ENCODE measurements around the gene OR51E2.
"Not testable (repeated sequence)": the region's sequence is repeated elsewhere in the genome, so short reads cannot be mapped to it uniquely, and the experiment has no call there.

Gene OR51E2

DNA sequence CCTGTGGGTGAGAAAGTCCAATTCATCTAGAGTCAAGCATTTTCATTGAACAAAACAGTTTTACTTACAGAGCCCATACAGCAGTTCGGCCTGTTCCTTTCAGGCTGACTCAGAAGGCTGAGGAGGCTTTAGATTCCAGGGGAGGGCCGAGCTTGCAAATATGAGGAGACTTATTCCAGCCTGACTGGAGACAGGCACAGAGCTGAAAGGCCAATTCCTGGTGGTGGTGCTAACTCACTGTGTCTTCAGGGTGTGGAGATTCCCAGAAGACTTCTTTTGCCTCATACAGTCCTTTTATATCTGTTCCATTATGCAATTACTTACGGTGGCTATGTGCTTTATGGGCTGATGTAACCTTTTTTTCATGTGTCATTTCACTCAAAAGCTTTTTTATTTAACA lies at the start of gene OR51E2:
Gene OR51E2 (minus strand): TSS at position 269 of the 400 bp plus-strand sequence. CDS start 15,142 bp downstream, outside the sequence.
- no peak for DNase-seq

- no peak for DNase-seq
Measured at GRCh38 chr11:4740735-4741134, 43.1 kb upstream of the OR51E2 start.

DNA sequence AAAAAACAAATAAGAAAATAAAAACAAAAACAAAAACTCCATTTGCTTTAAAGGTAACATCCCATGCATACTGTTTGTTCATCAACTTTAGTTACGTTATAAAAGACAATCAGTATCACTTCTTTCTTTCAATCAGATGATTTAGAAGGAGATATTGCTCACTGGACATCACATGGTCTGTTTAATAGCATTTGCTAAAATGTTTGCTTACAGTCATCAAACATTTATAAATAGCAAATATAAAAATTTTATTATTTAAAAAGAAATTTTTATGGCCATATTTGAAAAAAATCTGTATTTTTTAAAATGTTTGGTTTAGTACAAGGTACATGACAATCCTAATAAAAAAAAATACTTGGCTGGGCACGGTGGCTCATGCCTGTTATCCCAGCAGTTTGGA lies 29.5 kb upstream of the OR51E2 start:
- DNase-seq, result no peak

DNA sequence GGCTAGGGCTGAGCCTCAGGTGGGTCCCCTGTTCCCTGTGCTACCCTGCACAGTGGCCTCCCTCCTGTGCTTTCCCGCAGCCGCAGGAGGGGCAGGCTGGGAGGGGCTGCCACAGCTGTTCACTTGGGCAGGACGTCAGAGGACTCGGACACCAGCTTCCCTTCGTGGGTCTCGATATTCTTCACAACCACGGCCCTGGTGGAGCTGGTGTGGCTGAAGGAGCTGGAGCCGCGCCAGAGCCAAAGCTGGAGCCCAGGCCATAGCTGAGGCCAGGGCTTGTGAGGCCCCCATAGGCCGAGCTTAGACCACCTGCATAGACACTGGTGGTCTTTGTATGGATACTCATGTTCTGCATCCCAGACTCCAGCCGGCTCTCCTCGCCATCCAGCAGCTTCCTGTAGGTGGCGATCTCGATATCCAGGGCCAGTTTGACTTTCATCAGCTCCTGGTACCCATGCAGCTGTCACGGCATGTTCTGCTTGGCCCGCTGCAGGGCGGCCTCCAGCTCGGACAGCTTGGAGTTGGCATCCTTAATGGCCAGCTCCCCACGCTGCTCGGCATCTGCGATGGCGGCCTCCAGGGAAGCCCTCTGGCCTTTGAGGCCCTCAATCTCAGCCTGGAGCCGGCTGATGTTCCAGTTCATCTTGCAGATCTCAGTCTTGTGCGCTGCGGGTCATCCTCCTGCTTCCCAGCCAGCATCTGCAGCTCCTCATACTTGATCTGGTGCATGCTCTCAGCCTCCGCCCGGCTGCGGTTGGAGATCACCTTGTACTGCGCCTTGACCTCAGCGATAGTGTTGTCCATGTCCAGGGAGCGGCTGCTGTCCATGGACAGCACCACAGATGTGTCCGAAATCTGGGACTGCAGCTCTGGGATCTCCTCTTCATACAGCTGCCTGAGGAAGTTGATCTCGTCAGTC lies 25.2 kb upstream of the OR51E2 start:
- DNase-seq, result not testable (repeated sequence)

DNA sequence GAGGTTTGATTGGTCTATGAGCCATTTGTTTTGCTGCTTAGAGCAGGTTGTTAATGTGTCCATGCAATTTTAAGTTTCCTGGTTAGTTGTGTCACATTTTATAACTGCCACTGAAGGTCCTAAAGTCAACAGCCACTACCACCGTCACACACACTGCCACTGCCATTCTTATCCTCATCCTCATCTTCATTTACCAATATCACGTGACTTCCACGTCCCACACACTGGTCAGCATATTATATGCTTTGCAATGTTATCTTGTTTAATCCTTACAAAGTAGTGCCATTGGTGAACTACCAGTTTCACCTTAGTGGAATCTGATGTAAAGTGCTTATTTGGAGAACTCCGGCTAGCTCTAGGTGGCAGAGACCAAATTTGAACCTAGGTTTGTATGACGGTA lies 16.6 kb upstream of the OR51E2 start:
- DNase-seq, result no peak

- no peak for DNase-seq
Measured at GRCh38 chr11:4713241-4713640, 15.6 kb upstream of the OR51E2 start.

- no peak for DNase-seq
Measured at GRCh38 chr11:4704790-4705334, 7.2 kb upstream of the OR51E2 start.

DNA sequence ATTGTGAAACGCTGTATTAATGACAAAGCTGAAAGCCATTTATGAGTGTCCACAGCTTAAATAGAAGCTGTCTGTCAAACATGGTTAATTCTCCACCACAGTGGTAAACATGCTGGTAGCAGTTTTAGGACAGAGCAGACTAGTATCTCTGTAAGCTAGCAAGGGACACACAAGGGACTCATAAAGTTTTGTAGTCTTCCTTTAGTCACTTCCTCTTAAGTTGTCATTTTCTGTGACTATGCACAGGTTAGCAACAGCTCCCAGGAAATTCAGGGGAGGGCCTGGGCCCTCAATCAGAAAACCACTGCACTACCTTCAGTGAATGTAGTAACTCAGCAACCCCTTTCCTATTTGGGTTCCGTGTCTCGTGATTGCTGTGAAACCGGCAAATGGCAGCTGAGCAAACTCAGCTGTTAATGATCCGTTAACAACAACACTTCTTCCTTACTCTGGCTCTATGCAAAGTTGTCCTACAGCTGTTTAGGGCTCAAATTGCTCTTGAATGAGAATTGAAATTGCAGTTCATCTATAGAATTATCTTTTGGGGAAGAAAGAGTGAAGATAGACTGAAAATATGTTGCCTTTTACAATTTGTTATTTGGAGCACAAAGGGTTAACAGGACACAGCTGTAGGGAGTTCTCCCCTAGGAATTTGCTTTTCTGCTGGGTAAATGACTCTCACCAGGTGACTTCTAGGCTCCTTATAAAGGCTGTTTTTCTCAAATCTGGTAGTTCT lies 6.6 kb upstream of the OR51E2 start, which contains the start of gene MMP26:
Gene MMP26 (plus strand): TSS at position 731 of the 736 bp plus-strand sequence.
- no peak for DNase-seq

DNA sequence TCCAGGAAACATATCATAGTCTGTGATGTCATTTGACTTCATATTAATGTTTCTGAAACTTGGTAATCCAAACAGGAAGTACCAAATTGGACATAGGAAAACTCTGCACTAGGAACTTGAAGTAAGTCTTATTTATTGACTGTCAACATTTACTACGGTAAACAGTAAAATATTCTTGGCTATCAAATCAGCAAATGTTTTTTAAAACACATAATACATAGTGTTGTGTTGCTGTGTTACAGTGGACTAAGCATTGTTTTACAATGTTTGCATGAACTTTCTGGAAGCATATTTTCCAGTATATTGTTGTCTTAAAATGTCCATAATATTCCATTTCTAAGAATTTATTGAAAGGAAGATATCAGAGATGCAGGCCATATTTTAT lies 2.8 kb upstream of the OR51E2 start:
- DNase-seq, result no peak

DNA sequence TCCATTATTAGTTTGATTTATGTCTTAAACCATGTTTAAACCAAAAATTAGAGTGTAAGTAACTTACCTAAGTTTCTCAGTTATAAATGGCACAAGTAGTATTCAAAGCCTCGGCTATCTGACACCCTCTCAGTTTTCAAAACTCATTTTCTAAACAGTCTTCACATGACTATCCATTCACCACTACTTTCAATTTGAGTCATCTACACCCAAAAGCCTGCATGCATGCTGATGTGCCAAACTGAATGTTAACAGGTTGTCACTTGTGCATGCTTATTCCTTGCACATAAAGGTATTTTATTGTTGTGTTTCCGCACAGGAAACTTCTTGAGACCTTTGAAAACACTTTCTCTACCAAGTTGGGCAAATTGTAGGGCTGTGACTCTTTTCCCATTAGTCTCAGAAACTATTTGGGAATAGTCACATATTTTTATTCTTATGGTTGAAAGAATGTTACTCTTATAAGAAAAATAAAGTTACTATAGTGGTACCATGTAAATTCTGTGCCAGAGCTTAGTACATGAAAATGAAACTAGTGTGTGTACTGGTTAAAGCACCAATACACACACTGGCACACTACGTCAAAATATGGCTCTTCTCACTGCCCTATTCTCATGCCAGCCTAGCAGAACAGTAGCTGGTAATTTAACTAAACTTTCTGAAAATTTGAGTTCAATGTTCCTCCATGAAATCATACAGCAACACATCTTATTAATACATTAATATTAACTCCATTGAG lies 2.2 kb upstream of the OR51E2 start:
- DNase-seq, result no peak

- DNase-seq, result no peak
Measured at GRCh38 chr11:4695442-4695841, 2.2 kb downstream of the OR51E2 start.

GRCh38 chr11:4684631-4685285 lies 12.9 kb downstream of the OR51E2 start:
- no peak for DNase-seq

GRCh38 chr11:4682623-4683419 lies 14.8 kb downstream of the OR51E2 start:
- no peak for DNase-seq

GRCh38 chr11:4680341-4680740 lies 17.3 kb downstream of the OR51E2 start:
- DNase-seq, result no peak

DNA sequence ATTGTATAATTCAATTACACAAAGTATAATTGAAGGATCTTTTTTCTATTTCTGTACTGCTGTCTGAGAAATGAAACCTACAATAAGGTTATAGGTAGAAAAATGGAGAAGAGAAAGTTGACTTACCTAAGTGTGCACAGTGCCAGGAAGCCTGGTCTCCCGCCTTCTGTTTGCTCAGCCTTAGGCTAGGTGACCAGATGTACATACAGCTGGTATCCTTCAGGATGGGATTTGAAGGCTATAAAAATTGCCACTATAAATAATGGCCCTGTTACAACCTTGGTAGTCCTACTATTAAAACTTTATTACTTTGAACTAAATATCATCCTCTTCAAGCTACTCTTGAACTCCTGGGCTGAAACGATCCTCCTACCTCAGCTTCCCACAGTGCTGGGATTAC lies 19.7 kb downstream of the OR51E2 start:
- DNase-seq, result no peak

DNA sequence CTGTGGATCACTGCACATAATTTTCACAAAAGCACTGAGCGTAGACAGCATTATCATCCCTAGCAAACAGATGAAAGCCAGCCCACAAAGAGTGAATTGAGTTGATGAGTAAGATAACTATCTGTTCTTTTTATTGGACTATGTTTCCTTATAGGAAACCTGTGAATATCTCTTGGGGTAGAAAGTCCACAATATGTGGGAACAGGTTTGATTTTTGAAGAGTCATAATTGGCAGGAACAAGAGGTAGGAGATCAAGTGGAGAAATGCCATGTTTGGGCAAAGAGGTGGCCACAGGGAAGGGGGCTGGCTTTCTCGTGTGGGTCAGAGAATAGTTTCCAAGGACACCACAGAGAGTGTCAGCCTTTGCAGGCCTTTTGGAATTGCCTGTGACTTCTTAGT lies 23.9 kb downstream of the OR51E2 start:
- DNase-seq, result no peak

- DNase-seq, result no peak
Measured at GRCh38 chr11:4672470-4672869, 25.2 kb downstream of the OR51E2 start.

DNA sequence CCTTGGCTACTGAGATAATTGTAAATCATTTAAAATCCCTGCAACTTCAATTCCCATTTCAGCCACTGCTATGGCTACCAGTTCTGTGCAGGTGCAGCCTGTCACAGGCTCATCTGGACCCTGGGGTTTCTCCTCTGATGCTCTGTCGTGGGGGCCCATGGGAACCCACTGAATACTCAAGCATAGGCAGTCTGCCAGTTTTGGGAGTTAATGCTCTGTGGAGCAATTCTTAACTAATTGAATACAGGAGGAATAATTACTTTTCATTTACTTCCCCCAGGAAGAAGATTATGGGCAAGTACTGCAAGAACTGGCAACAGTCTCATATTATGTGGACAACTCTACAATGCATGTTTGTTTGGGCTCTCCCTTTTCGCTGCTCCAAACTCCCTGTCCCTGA lies 25.9 kb downstream of the OR51E2 start:
- no peak for DNase-seq

- DNase-seq, result no peak
Measured at GRCh38 chr11:4665424-4665823, 32.2 kb downstream of the OR51E2 start.

- DNase-seq, result no peak
Measured at GRCh38 chr11:4664786-4665185, 32.9 kb downstream of the OR51E2 start.

GRCh38 chr11:4664183-4664582 lies 33.5 kb downstream of the OR51E2 start:
- no peak for DNase-seq

DNA sequence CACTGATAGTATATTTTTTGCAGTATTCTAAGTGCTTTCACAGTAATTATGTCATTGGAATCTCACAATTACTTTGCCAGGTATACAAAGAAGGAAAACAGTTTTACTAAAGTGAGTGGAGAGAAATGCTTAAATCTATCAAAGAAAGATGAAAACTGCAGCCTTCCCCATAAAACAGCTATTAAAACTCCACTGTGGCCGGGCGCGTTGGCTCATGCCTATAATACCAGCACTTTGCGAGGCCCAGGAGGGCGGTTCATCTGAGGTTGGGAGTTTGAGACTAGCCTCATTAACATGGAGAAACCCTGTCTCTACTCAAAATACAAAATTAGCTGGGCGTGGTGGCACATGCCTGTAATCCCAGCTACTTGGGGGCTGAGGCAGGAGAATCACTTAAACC lies 34.8 kb downstream of the OR51E2 start:
- DNase-seq, result no peak

Data from activated CD8-positive, alpha-beta memory T cell treated with anti-CD3 and anti-CD28 coated beads, Interleukin-2, amount 50 U/mL, for 4 hours (primary cell).